OCI-LY1 (cell line): ENCODE results near the gene PMVK.

Source experiments
- H2AFZ ChIP-seq: fragments of 200-600 bp; sonication (generic), shearing (Covaris generic); 2 replicates; pipeline ENCODE4 v1.6.0; 2014; ENCODE audit warnings: antibody characterized with exemption, mild to moderate bottlenecking, low read length
- H3F3A ChIP-seq: fragments of 200-600 bp; sonication (generic), shearing (Covaris generic); 2 replicates; pipeline ENCODE4 v1.6.0; 2014; ENCODE audit warnings: mild to moderate bottlenecking, antibody characterized with exemption, low read length, moderate library complexity; ENCODE audit not compliant: insufficient read depth
- H3K27ac ChIP-seq: fragments of 200-600 bp; sonication (generic); 2 replicates; pipeline ENCODE4 v1.5.1; 2014; ENCODE audit warnings: low read length, mixed run types, mild to moderate bottlenecking, low read depth; ENCODE audit not compliant: poor library complexity, severe bottlenecking
- H3K27me3 ChIP-seq: fragments of 200-600 bp; sonication (generic); 2 replicates; pipeline ENCODE4 v1.6.0; 2014; ENCODE audit warnings: antibody characterized with exemption, mild to moderate bottlenecking, low read length, moderate library complexity; ENCODE audit not compliant: insufficient read depth
- H3K36me3 ChIP-seq: fragments of 200-600 bp; sonication (generic); 2 replicates; pipeline ENCODE4 v1.6.1; 2014; ENCODE audit warnings: mild to moderate bottlenecking, antibody characterized with exemption, low read length, moderate library complexity, mixed read lengths; ENCODE audit not compliant: insufficient read depth
- H3K4me1 ChIP-seq: fragments of 200-600 bp; sonication (generic); 2 replicates; pipeline ENCODE4 v1.5.1; 2014; ENCODE audit warnings: mild to moderate bottlenecking, low read length, moderate library complexity; ENCODE audit not compliant: insufficient read depth, severe bottlenecking
- H3K4me2 ChIP-seq: fragments of 200-600 bp; sonication (generic), shearing (Covaris generic); 2 replicates; pipeline ENCODE4 v1.6.1; 2014; ENCODE audit warnings: low read length
- H3K4me3 ChIP-seq: fragments of 200-600 bp; sonication (generic); 2 replicates; pipeline ENCODE4 v1.5.1; 2014; ENCODE audit warnings: low read length, low read depth, mild to moderate bottlenecking, mixed read lengths; ENCODE audit not compliant: poor library complexity, severe bottlenecking
- H3K79me2 ChIP-seq: fragments of 200-600 bp; shearing (Covaris generic); 2 replicates; pipeline ENCODE4 v1.6.1; 2016; ENCODE audit warnings: mixed run types, low read length, mixed read lengths; ENCODE audit not compliant: insufficient read depth
- H3K9ac ChIP-seq: fragments of 200-600 bp; sonication (generic), shearing (Covaris generic); 2 replicates; pipeline ENCODE4 v1.6.1; 2014; ENCODE audit warnings: mild to moderate bottlenecking, low read length, mixed read lengths
- H3K9me2 ChIP-seq: fragments of 200-600 bp; sonication (generic), shearing (Covaris generic); 2 replicates; pipeline ENCODE4 v1.6.1; 2014; ENCODE audit warnings: low read depth, mild to moderate bottlenecking, low read length, mixed read lengths
- H3K9me3 ChIP-seq: fragments of 200-600 bp; shearing (Covaris generic); 2 replicates; pipeline ENCODE4 v1.6.1; 2014; ENCODE audit warnings: low read length, mixed read lengths
- H4K20me1 ChIP-seq: fragments of 200-600 bp; sonication (generic), shearing (Covaris generic); 2 replicates; pipeline ENCODE4 v1.6.0; 2016; ENCODE audit warnings: mild to moderate bottlenecking, low read length; ENCODE audit not compliant: insufficient read depth
- EZH2 ChIP-seq: fragments of 200-600 bp; sonication (generic), shearing (Covaris generic); IDR thresholded peaks from 2 replicates; pipeline ENCODE4 v1.8.0; 2017; ENCODE audit warnings: borderline replicate concordance, mixed run types, mild to moderate bottlenecking, antibody characterized with exemption, low read length, moderate library complexity, mixed read lengths
- TF ChIP-seq, protein P1 (sequence below): fragments of 200-600 bp; sonication (generic), shearing (Covaris generic); IDR thresholded peaks from 2 replicates; pipeline ENCODE4 v1.5.1; 2017; ENCODE audit warnings: mild to moderate bottlenecking, antibody characterized with exemption, low read length, moderate library complexity, mixed read lengths

PMVK gene

DNA sequence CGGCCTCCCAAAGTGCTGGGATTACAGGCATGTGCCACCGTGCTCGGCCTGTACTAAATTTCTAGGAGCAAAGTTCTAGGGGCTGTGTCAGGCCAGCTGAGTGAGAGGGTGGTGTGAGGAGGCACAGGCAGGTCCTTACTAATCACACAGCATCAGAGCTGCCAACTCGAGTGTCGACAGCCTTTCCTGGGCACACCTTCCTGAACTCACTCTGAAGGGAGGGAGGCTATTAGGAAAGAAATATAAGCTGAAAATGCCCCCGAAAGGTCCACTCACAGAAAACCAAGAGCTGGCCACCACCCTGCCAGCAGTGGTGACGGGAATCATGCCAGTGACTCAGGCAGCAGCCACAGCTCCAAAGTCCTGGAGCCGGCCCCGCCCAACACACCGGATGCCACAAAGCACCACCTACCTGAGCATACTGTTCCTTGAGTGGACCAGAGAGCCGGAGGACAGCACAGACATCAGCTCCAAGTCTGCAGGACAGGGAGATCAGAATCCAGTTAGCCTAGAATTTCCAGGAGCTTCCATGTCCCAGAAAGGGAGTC, 4.5 kb downstream of the PMVK start:
- peaks cover 13% of the 10 kb centered on the region for H3K4me1 ChIP-seq
- H3K9me2 ChIP-seq: no peaks in the 10 kb centered on the region
- no peaks in the 10 kb centered on the region for H3K27me3 ChIP-seq
- no peak overlapping the region for H3K27ac ChIP-seq
- peaks cover 30% of the 10 kb centered on the region; the same call in 1 of the 2 replicates for H3K36me3 ChIP-seq
- no peaks in the 10 kb centered on the region for H3F3A ChIP-seq
- no peak overlapping the region for H3K4me3 ChIP-seq
- no peak overlapping the region for H3K4me2 ChIP-seq
- TF ChIP-seq, protein P1, sequence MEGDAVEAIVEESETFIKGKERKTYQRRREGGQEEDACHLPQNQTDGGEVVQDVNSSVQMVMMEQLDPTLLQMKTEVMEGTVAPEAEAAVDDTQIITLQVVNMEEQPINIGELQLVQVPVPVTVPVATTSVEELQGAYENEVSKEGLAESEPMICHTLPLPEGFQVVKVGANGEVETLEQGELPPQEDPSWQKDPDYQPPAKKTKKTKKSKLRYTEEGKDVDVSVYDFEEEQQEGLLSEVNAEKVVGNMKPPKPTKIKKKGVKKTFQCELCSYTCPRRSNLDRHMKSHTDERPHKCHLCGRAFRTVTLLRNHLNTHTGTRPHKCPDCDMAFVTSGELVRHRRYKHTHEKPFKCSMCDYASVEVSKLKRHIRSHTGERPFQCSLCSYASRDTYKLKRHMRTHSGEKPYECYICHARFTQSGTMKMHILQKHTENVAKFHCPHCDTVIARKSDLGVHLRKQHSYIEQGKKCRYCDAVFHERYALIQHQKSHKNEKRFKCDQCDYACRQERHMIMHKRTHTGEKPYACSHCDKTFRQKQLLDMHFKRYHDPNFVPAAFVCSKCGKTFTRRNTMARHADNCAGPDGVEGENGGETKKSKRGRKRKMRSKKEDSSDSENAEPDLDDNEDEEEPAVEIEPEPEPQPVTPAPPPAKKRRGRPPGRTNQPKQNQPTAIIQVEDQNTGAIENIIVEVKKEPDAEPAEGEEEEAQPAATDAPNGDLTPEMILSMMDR: no peak
- TF ChIP-seq EZH2: no peak
- no peaks in the 10 kb centered on the region for H4K20me1 ChIP-seq
- no peak overlapping the region for H3K9ac ChIP-seq
- no peaks in the 10 kb centered on the region; the same call in 1 of the 2 replicates for H3K79me2 ChIP-seq
- no peaks in the 10 kb centered on the region for H3K9me3 ChIP-seq
- no peak overlapping the region for H2AFZ ChIP-seq

DNA sequence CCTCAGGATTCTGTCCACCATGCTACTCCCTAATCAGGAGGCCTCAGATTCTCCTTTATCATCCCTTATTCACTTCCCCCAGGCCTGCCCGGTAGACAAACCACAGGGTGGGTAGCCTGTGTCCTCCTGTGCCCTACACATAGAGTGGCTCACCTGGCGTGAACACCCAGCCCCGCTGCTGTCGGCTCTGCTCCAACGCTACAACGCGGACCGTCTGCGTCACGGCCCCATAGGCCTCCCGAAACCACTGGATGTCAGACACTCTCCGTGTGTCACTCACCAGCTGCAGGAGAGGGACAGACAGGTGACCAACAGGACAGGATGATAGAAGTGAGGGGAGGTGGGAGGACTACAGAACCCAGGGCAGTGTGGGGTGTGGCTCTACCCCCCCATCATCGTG, 10.3 kb downstream of the PMVK start:
- H3K4me1 ChIP-seq: no peaks in the 10 kb centered on the region
- no peak for TF ChIP-seq EZH2
- TF ChIP-seq, protein P1: no peak
- no peak overlapping the region for H3K4me2 ChIP-seq
- H3F3A ChIP-seq: no peaks in the 10 kb centered on the region
- H3K9ac ChIP-seq: no peak overlapping the region
- no peaks in the 10 kb centered on the region for H4K20me1 ChIP-seq
- no peak overlapping the region for H3K4me3 ChIP-seq
- no peak overlapping the region for H2AFZ ChIP-seq
- H3K36me3 ChIP-seq: peaks cover 72% of the 10 kb centered on the region
- no peaks in the 10 kb centered on the region for H3K27me3 ChIP-seq
- H3K27ac ChIP-seq: no peak overlapping the region
- H3K9me3 ChIP-seq: no peaks in the 10 kb centered on the region
- no peaks in the 10 kb centered on the region for H3K9me2 ChIP-seq
- H3K79me2 ChIP-seq: no peaks in the 10 kb centered on the region

DNA sequence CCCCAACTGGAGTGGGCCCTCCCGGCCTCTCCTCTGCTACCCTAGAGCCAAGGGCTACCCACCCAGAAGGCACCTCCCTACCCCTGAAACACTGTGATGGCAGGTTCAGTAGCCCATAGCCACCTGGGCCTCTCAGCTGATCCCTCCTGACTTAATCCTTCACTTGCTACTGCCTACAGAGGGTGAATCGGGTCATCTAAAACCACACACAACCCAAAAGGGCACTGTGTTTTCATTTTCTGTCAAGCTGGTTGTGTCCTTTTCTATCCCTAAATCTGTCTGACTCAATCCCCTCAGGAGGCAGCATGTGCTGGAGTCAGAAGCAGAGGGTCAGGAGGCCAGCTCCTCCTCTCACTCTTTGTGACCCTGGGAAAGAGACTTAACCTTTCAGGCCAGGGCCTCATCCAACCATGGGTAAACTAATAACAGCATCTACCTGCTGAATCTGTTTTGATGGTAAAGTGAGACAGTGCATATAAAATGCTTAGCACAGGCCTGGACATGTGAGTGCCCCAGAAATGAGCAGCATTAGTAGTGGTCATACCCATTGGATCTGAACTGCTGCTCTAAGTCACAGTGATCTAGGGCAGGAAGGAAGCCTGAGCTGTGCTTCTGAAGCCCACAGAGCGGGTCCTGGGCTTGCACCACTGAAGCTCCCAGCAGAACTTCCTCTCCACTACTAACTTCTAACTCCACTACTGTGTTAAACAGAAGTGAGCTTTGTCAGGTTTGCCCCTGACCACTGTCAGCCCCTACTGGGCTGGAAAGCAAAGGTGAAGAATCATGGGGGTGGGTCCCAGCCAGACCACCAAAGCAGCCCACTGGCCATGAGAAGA, 11.0 kb downstream of the PMVK start:
- Histone ChIP-seq H3K9ac (no peak overlapping the region), H2AFZ (no peak overlapping the region), H3K36me3 (peaks cover 72% of the 10 kb centered on the region), H3F3A (no peaks in the 10 kb centered on the region), H3K27ac (no peak overlapping the region), H4K20me1 (no peaks in the 10 kb centered on the region), H3K9me2 (no peaks in the 10 kb centered on the region), H3K79me2 (no peaks in the 10 kb centered on the region), H3K27me3 (no peaks in the 10 kb centered on the region), H3K4me2 (no peak overlapping the region), H3K9me3 (no peaks in the 10 kb centered on the region), H3K4me1 (no peaks in the 10 kb centered on the region), H3K4me3 (no peak overlapping the region)
- TF ChIP-seq, protein P1: no peak
- TF ChIP-seq EZH2: no peak
